GM21526 (cell line): ENCODE results near the gene KRTAP12-3.
"Not testable (repeated sequence)": the region's sequence is repeated elsewhere in the genome, so short reads cannot be mapped to it uniquely, and the experiment has no call there.

Source experiments
- ATAC-seq: cut with Tn5 transposase; IDR thresholded peaks from one replicate; pipeline ENCODE4 v1.9.1; 2021; ENCODE audit warnings: moderate library complexity; ENCODE audit not compliant: unreplicated experiment, low FRiP score

Gene KRTAP12-3

GRCh38 chr21:44657635-44658540, at the start of gene KRTAP12-3:
Gene KRTAP12-3 (plus strand): TSS chr21:44657932. CDS start chr21:44657980, 48 bp downstream.
- no peak for ATAC-seq

GRCh38 chr21:44609193-44609592, 48.5 kb upstream of the KRTAP12-3 start:
- ATAC-seq: no peak

GRCh38 chr21:44610157-44610843, 47.4 kb upstream of the KRTAP12-3 start:
- ATAC-seq: not testable (repeated sequence)

GRCh38 chr21:44611551-44611950, 46.2 kb upstream of the KRTAP12-3 start:
- no peak for ATAC-seq

GRCh38 chr21:44612029-44612486, 45.7 kb upstream of the KRTAP12-3 start, which contains the start of gene KRTAP10-8:
Gene KRTAP10-8 (plus strand): TSS chr21:44612079. CDS start chr21:44612101, 22 bp downstream.
- no peak for ATAC-seq

- no peak for ATAC-seq
These were observed 45.0 kb upstream of the KRTAP12-3 start for GRCh38 chr21:44612669-44613229.

- no peak for ATAC-seq
These were observed 44.2 kb upstream of the KRTAP12-3 start for GRCh38 chr21:44613386-44614155.

- ATAC-seq: no peak
These were observed 43.5 kb upstream of the KRTAP12-3 start for GRCh38 chr21:44614161-44614631.

- ATAC-seq: no peak
These were observed 42.8 kb upstream of the KRTAP12-3 start for GRCh38 chr21:44614961-44615391.

GRCh38 chr21:44615466-44615865, 42.3 kb upstream of the KRTAP12-3 start:
- no peak for ATAC-seq

- ATAC-seq: no peak
These were observed 41.7 kb upstream of the KRTAP12-3 start for GRCh38 chr21:44615911-44616590.

GRCh38 chr21:44616591-44616926, 41.2 kb upstream of the KRTAP12-3 start:
- no peak for ATAC-seq

GRCh38 chr21:44617071-44617501, 40.6 kb upstream of the KRTAP12-3 start:
- ATAC-seq: no peak

- no peak for ATAC-seq
These were observed 39.2 kb upstream of the KRTAP12-3 start for GRCh38 chr21:44618504-44618903.

GRCh38 chr21:44618909-44619308, 38.8 kb upstream of the KRTAP12-3 start:
- ATAC-seq: no peak

- ATAC-seq: no peak
These were observed 37.8 kb upstream of the KRTAP12-3 start for GRCh38 chr21:44619886-44620285.

GRCh38 chr21:44623575-44623974, 34.2 kb upstream of the KRTAP12-3 start:
- ATAC-seq: no peak

- no peak for ATAC-seq
These were observed 32.0 kb upstream of the KRTAP12-3 start for GRCh38 chr21:44625756-44626155.

- ATAC-seq: no peak
These were observed 31.5 kb upstream of the KRTAP12-3 start for GRCh38 chr21:44626262-44626661.
